GM23338 (cell line): ENCODE data around the gene CDX1.

Experiments used
- CREB1 ChIP-seq: fragments of 250-450 bp; sonication (Bioruptor Pico); IDR thresholded peaks from 2 replicates; pipeline ENCODE4 v1.5.0; 2020; ENCODE audit warnings: low read depth, mild to moderate bottlenecking, moderate library complexity
- CTCF ChIP-seq, 2 experiments: fragments of 200-600 bp in 1 of 2; sonication (generic) in 1 of 2; conservative IDR thresholded peaks; 2 replicates each; pipeline versions ENCODE4 v1.5.1 to v1.6.1; 2016 to 2017; ENCODE audit warnings: antibody characterized with exemption in 2 of 2, low read depth in 2 of 2, mild to moderate bottlenecking in 2 of 2, moderate library complexity in 1 of 2
- ETS1 ChIP-seq: IDR thresholded peaks from 2 replicates; pipeline ENCODE4 v1.6.1; 2016; ENCODE audit warnings: antibody characterized with exemption
- EZH2 ChIP-seq: fragments of 200-600 bp; sonication (generic); IDR thresholded peaks from one replicate; pipeline ENCODE4 v1.8.0; 2017; ENCODE audit warnings: antibody characterized with exemption, mild to moderate bottlenecking, low read depth; ENCODE audit not compliant: unreplicated experiment
- EZH2phosphoT487 ChIP-seq: fragments of 200-600 bp; sonication (generic); IDR thresholded peaks from one replicate; pipeline ENCODE4 v1.8.1; 2018; ENCODE audit warnings: antibody characterized with exemption; ENCODE audit not compliant: unreplicated experiment
- JUNB ChIP-seq: IDR thresholded peaks from one replicate; pipeline ENCODE4 v1.6.1; 2016; ENCODE audit warnings: antibody characterized with exemption; ENCODE audit not compliant: unreplicated experiment
- NANOG ChIP-seq: IDR thresholded peaks from 2 replicates; pipeline ENCODE4 v1.6.1; 2016; ENCODE audit warnings: antibody characterized with exemption, borderline replicate concordance
- POLR2AphosphoS5 ChIP-seq: IDR thresholded peaks from 2 replicates; pipeline ENCODE4 v1.6.1; 2016; ENCODE audit warnings: antibody characterized with exemption, low read depth
- REST ChIP-seq: IDR thresholded peaks from one replicate; pipeline ENCODE4 v1.6.1; 2018; ENCODE audit warnings: antibody characterized with exemption; ENCODE audit not compliant: unreplicated experiment
- STAT1 ChIP-seq: IDR thresholded peaks from one replicate; pipeline ENCODE4 v1.6.1; 2016; ENCODE audit warnings: antibody characterized with exemption; ENCODE audit not compliant: unreplicated experiment
- ZNF114 ChIP-seq: fragments of 250-450 bp; sonication (Bioruptor Pico); IDR thresholded peaks from 2 replicates; pipeline ENCODE4 v1.5.0; 2020; ENCODE audit warnings: mild to moderate bottlenecking, moderate library complexity
- ZNF331 ChIP-seq: fragments of 250-450 bp; sonication (Bioruptor Pico); IDR thresholded peaks from 2 replicates; pipeline ENCODE4 v1.5.0; 2020; ENCODE audit warnings: low read depth, mild to moderate bottlenecking, moderate library complexity

GRCh38 chr5:150141544-150142184 is 24.9 kb upstream of the CDX1 start:
- TF ChIP-seq CTCF (conservative IDR thresholded peaks at IDR 0.05; ENCODE audit: low read depth in 2 of 2): no peak
- TF ChIP-seq EZH2phosphoT487: no peak
- TF ChIP-seq EZH2: no peak
- no peak for TF ChIP-seq JUNB
- no peak for TF ChIP-seq REST
- no peak for TF ChIP-seq POLR2AphosphoS5
- TF ChIP-seq ZNF331 (CRISPR knock-in tag): no peak
- TF ChIP-seq CREB1: no peak
- TF ChIP-seq ZNF114 (CRISPR knock-in tag): no peak
- TF ChIP-seq NANOG: no peak
- no peak for TF ChIP-seq ETS1
- TF ChIP-seq STAT1: no peak
